ENCODE data around the gene MAPKBP1.

DNA sequence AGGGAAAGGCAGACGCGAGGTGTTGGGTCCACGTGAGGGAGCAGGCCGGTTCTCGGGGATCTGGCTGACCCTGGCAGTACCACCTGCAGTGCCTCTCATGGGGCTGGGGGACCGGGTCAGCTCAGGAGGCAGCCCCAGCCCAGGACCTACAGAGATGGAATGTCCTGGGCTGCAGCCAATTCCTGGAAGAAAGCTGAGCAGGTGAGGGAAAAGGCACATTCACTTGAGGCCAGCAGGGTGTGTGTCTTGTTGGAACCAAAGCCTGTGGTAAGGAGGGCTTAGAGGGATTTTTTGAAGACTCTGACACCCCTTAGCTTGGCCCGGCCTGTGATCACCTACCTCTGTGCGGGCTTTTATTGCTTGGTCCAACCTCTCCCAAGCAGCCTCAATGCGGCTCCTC is 80.2 kb downstream of the MAPKBP1 start:
- no peak for TF ChIP-seq POLR2A (IDR thresholded peaks at IDR 0.05; ENCODE audit: low read length)
- no peak for TF ChIP-seq GATA1 (IDR thresholded peaks at IDR 0.05; ENCODE audit: low read depth, low read length)

Measured in erythroblast (primary cell).